ENCODE data around the gene COPZ2.

GRCh38 chr17:47996201-47996600 is 41.4 kb downstream of the COPZ2 start:
- TF ChIP-seq CTCF (IDR thresholded peaks at IDR 0.05), result no peak
- no peak for TF ChIP-seq POLR2AphosphoS5 (IDR thresholded peaks at IDR 0.05)

Measured in suprapubic skin (tissue), 3 donors.